Small intestine (tissue), 7 donors: ENCODE data around the gene SPTSSA. TPM values are rescaled to one million over a fixed set of nuclear protein-coding genes. Genes with fewer than 3 reads are reported as not detected.

Experiments
- DNase-seq, 2 donors: peaks; one replicate each; pipeline versions ENCODE4 v3.0.0 to v3.0.0-alpha.2; 2013
- FAIRE-seq: peaks from 2 replicates; lab custom pipeline; 2012; peaks lifted over from hg19 to GRCh38; lab: Jason Lieb, UNC
- H3K27ac ChIP-seq, 3 donors: one replicate each; pipeline ENCODE4 v1.5.1; 2013; ENCODE audit warnings: low read length in 2 of 3, mild to moderate bottlenecking in 2 of 3, control low read depth in 1 of 3, inconsistent platforms in 1 of 3, low read depth in 1 of 3, moderate library complexity in 1 of 3
- H3K27me3 ChIP-seq, 3 donors: one replicate each; pipeline ENCODE4 v1.6.1; 2013; ENCODE audit warnings: low read length in 3 of 3, inconsistent platforms in 1 of 3; ENCODE audit not compliant: control insufficient read depth in 3 of 3, insufficient read depth in 3 of 3
- H3K36me3 ChIP-seq, 3 donors: one replicate each; pipeline ENCODE4 v1.6.1; 2013; ENCODE audit warnings: low read length in 3 of 3, inconsistent platforms in 1 of 3, low read depth in 1 of 3, mild to moderate bottlenecking in 1 of 3, moderate library complexity in 1 of 3; ENCODE audit not compliant: control insufficient read depth in 3 of 3, insufficient read depth in 2 of 3
- H3K4me1 ChIP-seq, 3 donors: one replicate each; pipeline ENCODE4 v1.6.1; 2013; ENCODE audit warnings: low read length in 2 of 3, inconsistent platforms in 1 of 3, low read depth in 1 of 3, mild to moderate bottlenecking in 1 of 3, moderate library complexity in 1 of 3; ENCODE audit not compliant: control insufficient read depth in 3 of 3, insufficient read depth in 2 of 3
- H3K4me3 ChIP-seq, 3 donors: one replicate each; pipeline ENCODE4 v1.5.1; 2013; ENCODE audit warnings: low read length in 3 of 3, control low read depth in 1 of 3, inconsistent platforms in 1 of 3, low read depth in 1 of 3, mild to moderate bottlenecking in 1 of 3, moderate library complexity in 1 of 3
- H3K9me3 ChIP-seq, 2 donors: one replicate each; pipeline ENCODE4 v1.6.1; 2013; ENCODE audit warnings: low read depth in 1 of 2, low read length in 1 of 2; ENCODE audit not compliant: control insufficient read depth in 2 of 2, insufficient read depth in 1 of 2
- WGBS, 3 donors: extraction: QIAGEN DNeasy Blood & Tissue Kit; methylation state at CpG; one replicate each; pipeline ENCODE4 v1.1.7; 2013; 5-methylcytosine and 5-hydroxymethylcytosine counted together
- polyA plus RNA-seq, 4 donors: library from polyadenylated mRNA; stranded (reverse) in 3 of 4; unstranded in 1 of 4; fragments of 200-250 nt in 3 of 4; fragments of 120-200 nt in 1 of 4; gene quantifications; one replicate each; pipeline versions ENCODE4 v1.2.1 to v1.2.3, GENCODE V29; 2013
- donor health status: healthy with polysubstance abuse.
- donor health status: control.
- donor health status: control.
- donor health status: Bipolar disorder and iron deficiency.
- donor health status: healthy.

The SPTSSA gene
- polyA plus RNA-seq, 4 donors = 30.5 to 40.8 (median 36.7) TPM

GRCh38 chr14:34450958-34451357 lies 11.1 kb downstream of the SPTSSA start:
- Histone ChIP-seq H3K27me3 (no peaks in the 10 kb centered on the region), H3K9me3 (no peaks in the 10 kb centered on the region), H3K4me3 (no peak overlapping the region), H3K36me3 (peaks cover 0 to 27% (median 3%) of the 10 kb centered on the region in 3 donors), H3K27ac (no peak overlapping the region), H3K4me1 (no peaks in the 10 kb centered on the region)
- WGBS, 3 donors = 14 to 38% (median 31%) methylated on average over 1 of the region's 1 CpG
- FAIRE-seq = no peak
- DNase-seq = peak in 1 of 2 donors; percentile 19

- H3K27me3 ChIP-seq = no peaks in the 10 kb centered on the region
- DNase-seq = peak in 1 of 2 donors; percentile 20
- H3K4me3 ChIP-seq = no peak overlapping the region
- H3K27ac ChIP-seq = no peak overlapping the region
- FAIRE-seq = no peak
- peaks cover 0 to 23% (median 3%) of the 10 kb centered on the region in 3 donors for H3K36me3 ChIP-seq
- no peaks in the 10 kb centered on the region for H3K9me3 ChIP-seq
- H3K4me1 ChIP-seq = no peaks in the 10 kb centered on the region
Observed at GRCh38 chr14:34450542-34450915, 11.5 kb downstream of the SPTSSA start.

GRCh38 chr14:34449819-34450541 lies 12.1 kb downstream of the SPTSSA start:
- no peaks in the 10 kb centered on the region for H3K4me1 ChIP-seq
- no peaks in the 10 kb centered on the region for H3K27me3 ChIP-seq
- no peak overlapping the region for H3K27ac ChIP-seq
- WGBS, 3 donors = 64 to 80% (median 79%) methylated on average over 6 of the region's 6 CpGs
- no peak for FAIRE-seq
- no peak overlapping the region for H3K4me3 ChIP-seq
- no peaks in the 10 kb centered on the region for H3K9me3 ChIP-seq
- H3K36me3 ChIP-seq = peaks cover 0 to 19% (median 3%) of the 10 kb centered on the region in 3 donors
- no peak for DNase-seq

GRCh38 chr14:34439090-34439489 lies 22.9 kb downstream of the SPTSSA start:
- Histone ChIP-seq H3K27ac (no peak overlapping the region), H3K27me3 (no peaks in the 10 kb centered on the region), H3K36me3 (peaks cover 0 to 6% (median 2%) of the 10 kb centered on the region in 3 donors), H3K4me1 (peaks cover 0 to 10% (median 9%) of the 10 kb centered on the region in 3 donors), H3K4me3 (no peak overlapping the region), H3K9me3 (peaks cover 0 to 4% of the 10 kb centered on the region in 2 donors)
- DNase-seq = no peak
- FAIRE-seq = no peak
- WGBS, 3 donors = 90 to 96% (median 92%) methylated on average over 4 of the region's 4 CpGs

- H3K27ac ChIP-seq = no peak overlapping the region
Observed at GRCh38 chr14:34438438-34438837, 23.6 kb downstream of the SPTSSA start.

GRCh38 chr14:34437729-34438080 lies 24.3 kb downstream of the SPTSSA start:
- Histone ChIP-seq H3K27me3 (no peaks in the 10 kb centered on the region), H3K4me1 (peaks cover 0 to 10% (median 9%) of the 10 kb centered on the region in 3 donors), H3K27ac (peak overlapping the region in 1 of 3 donors; percentile 62), H3K9me3 (no peaks in the 10 kb centered on the region), H3K36me3 (peaks cover 0 to 7% (median 2%) of the 10 kb centered on the region in 3 donors), H3K4me3 (no peak overlapping the region)
- WGBS, 3 donors = 85 to 89% (median 86%) methylated on average over 3 of the region's 3 CpGs
- DNase-seq = no peak
- FAIRE-seq = no peak

More at GRCh38 chr14:34438438-34438837, 23.6 kb downstream of the SPTSSA start:
- Histone ChIP-seq H3K36me3 (peaks cover 0 to 7% (median 2%) of the 10 kb centered on the region in 3 donors), H3K4me3 (no peak overlapping the region), H3K9me3 (no peaks in the 10 kb centered on the region), H3K4me1 (peaks cover 0 to 10% (median 9%) of the 10 kb centered on the region in 3 donors), H3K27me3 (no peaks in the 10 kb centered on the region)
- WGBS, 3 donors = 96 to 97% (median 97%) methylated on average over 4 of the region's 4 CpGs
- DNase-seq (no peak), FAIRE-seq (no peak)

GRCh38 chr14:34436960-34437728 lies 24.9 kb downstream of the SPTSSA start:
- peak; percentile 43 to 45 for DNase-seq
- no peak for FAIRE-seq
- H3K27me3 ChIP-seq = no peaks in the 10 kb centered on the region
- H3K4me3 ChIP-seq = no peak overlapping the region
- H3K27ac ChIP-seq = peak overlapping the region in 2 of 3 donors; percentile 60 to 62
- WGBS, 3 donors = 67 to 79% (median 77%) methylated on average over 1 of the region's 1 CpG
- peaks cover 0 to 10% (median 9%) of the 10 kb centered on the region in 3 donors for H3K4me1 ChIP-seq
- H3K36me3 ChIP-seq = peaks cover 0 to 5% (median 2%) of the 10 kb centered on the region in 3 donors
- H3K9me3 ChIP-seq = no peaks in the 10 kb centered on the region

- peak overlapping the region in 1 of 3 donors; percentile 36 for H3K27ac ChIP-seq
- H3K36me3 ChIP-seq = peaks cover 0 to 3% (median 2%) of the 10 kb centered on the region in 3 donors
- peaks cover 0 to 10% (median 9%) of the 10 kb centered on the region in 3 donors for H3K4me1 ChIP-seq
- DNase-seq (peak; percentile 54 to 59), FAIRE-seq (no peak)
- H3K9me3 ChIP-seq = no peaks in the 10 kb centered on the region
- no peaks in the 10 kb centered on the region for H3K27me3 ChIP-seq
- H3K4me3 ChIP-seq = no peak overlapping the region
- WGBS, 3 donors = 18 to 68% (median 32%) methylated on average over 1 of the region's 1 CpG
Observed at GRCh38 chr14:34436118-34436905, 25.7 kb downstream of the SPTSSA start.
